Thoracic aorta (tissue), 2 donors: Measurements from ENCODE around the gene LRRTM1. TPM values are rescaled to one million over a fixed set of nuclear protein-coding genes. Genes with fewer than 3 reads are reported as not detected.

Experiments used
- ATAC-seq: fragments of 150-250 bp; one replicate; pipeline ENCODE4 v1.8.0; 2017; ENCODE audit warnings: low read depth; ENCODE audit not compliant: insufficient number of reproducible peaks, low FRiP score
- DNase-seq: peaks from one replicate; pipeline ENCODE4 v3.0.0-alpha.2; 2020; ENCODE audit warnings: low spot score
- H3K27ac ChIP-seq, 2 donors: fragments of 200-600 bp; sonication (generic); 1 replicate in 1 of 2; 2 replicates in 1 of 2; pipeline ENCODE4 v1.5.1; 2016; ENCODE audit warnings: mild to moderate bottlenecking in 2 of 2, moderate library complexity in 2 of 2
- H3K27me3 ChIP-seq: fragments of 200-600 bp; sonication (generic); replicated peaks from 2 replicates; pipeline ENCODE4 v1.6.0; 2016; ENCODE audit warnings: mild to moderate bottlenecking; ENCODE audit not compliant: insufficient read depth
- H3K36me3 ChIP-seq: fragments of 200-600 bp; sonication (generic); one replicate; pipeline ENCODE4 v1.5.1; 2016
- H3K4me1 ChIP-seq, 2 donors: fragments of 200-600 bp; sonication (generic); 1 replicate in 1 of 2; 2 replicates in 1 of 2; pipeline versions ENCODE4 v1.5.1 to v1.6.0; 2016; ENCODE audit warnings: low read depth in 2 of 2, mild to moderate bottlenecking in 1 of 2; ENCODE audit not compliant: control insufficient read depth in 1 of 2
- H3K4me3 ChIP-seq: fragments of 200-600 bp; sonication (generic); 2 replicates; pipeline ENCODE4 v1.5.1; 2016; ENCODE audit warnings: mild to moderate bottlenecking
- H3K9me3 ChIP-seq: fragments of 200-600 bp; sonication (generic); 2 replicates; pipeline ENCODE4 v1.5.1; 2016
- CTCF ChIP-seq: fragments of 200-600 bp; sonication (generic); IDR thresholded peaks from one replicate; pipeline ENCODE4 v1.5.1; 2019; ENCODE audit warnings: antibody characterized with exemption
- total RNA-seq, 2 donors: library from RNA; depleted of rRNA; stranded (reverse); fragments of >200 nt; gene quantifications; one replicate each; pipeline versions ENCODE4 v1.1.0 to v1.2.3, GENCODE V29; 2016

LRRTM1 gene
- total RNA-seq, 2 donors from 2014 or later = not detected

- Histone ChIP-seq H3K36me3 (no peaks in the 10 kb centered on the region), H3K27ac (no peak overlapping the region), H3K9me3 (no peaks in the 10 kb centered on the region), H3K4me3 (no peak overlapping the region), H3K4me1 (no peaks in the 10 kb centered on the region), H3K27me3 (no peaks in the 10 kb centered on the region)
- no peak for ATAC-seq
- TF ChIP-seq CTCF = no peak
- no peak for DNase-seq
Measured at GRCh38 chr2:80298954-80299353, 5.6 kb downstream of the LRRTM1 start.

GRCh38 chr2:80293039-80293438, 11.5 kb downstream of the LRRTM1 start:
- H3K36me3 ChIP-seq = no peaks in the 10 kb centered on the region
- no peak for ATAC-seq

GRCh38 chr2:80292474-80292873, 12.1 kb downstream of the LRRTM1 start:
- H3K9me3 ChIP-seq = no peaks in the 10 kb centered on the region
- DNase-seq = no peak
- no peak for TF ChIP-seq CTCF
- no peak for ATAC-seq
- no peaks in the 10 kb centered on the region for H3K27me3 ChIP-seq
- H3K4me1 ChIP-seq = no peaks in the 10 kb centered on the region
- no peaks in the 10 kb centered on the region for H3K36me3 ChIP-seq
- H3K27ac ChIP-seq = no peak overlapping the region
- no peak overlapping the region for H3K4me3 ChIP-seq

More at GRCh38 chr2:80293039-80293438, 11.5 kb downstream of the LRRTM1 start:
- no peak for DNase-seq
- H3K9me3 ChIP-seq = no peaks in the 10 kb centered on the region
- no peak overlapping the region for H3K27ac ChIP-seq
- no peaks in the 10 kb centered on the region for H3K27me3 ChIP-seq
- H3K4me1 ChIP-seq = no peaks in the 10 kb centered on the region
- H3K4me3 ChIP-seq = no peak overlapping the region
- TF ChIP-seq CTCF = no peak

- Histone ChIP-seq H3K9me3 (no peaks in the 10 kb centered on the region), H3K36me3 (no peaks in the 10 kb centered on the region), H3K27me3 (no peaks in the 10 kb centered on the region), H3K27ac (no peak overlapping the region), H3K4me1 (no peaks in the 10 kb centered on the region), H3K4me3 (no peak overlapping the region)
- ATAC-seq = no peak
- TF ChIP-seq CTCF = no peak
- no peak for DNase-seq
Measured at GRCh38 chr2:80291656-80292055, 12.9 kb downstream of the LRRTM1 start.

GRCh38 chr2:80288576-80288975, 16.0 kb downstream of the LRRTM1 start:
- H3K4me1 ChIP-seq = no peaks in the 10 kb centered on the region
- no peak for TF ChIP-seq CTCF
- no peak overlapping the region for H3K4me3 ChIP-seq
- H3K27ac ChIP-seq = no peak overlapping the region
- H3K27me3 ChIP-seq = no peaks in the 10 kb centered on the region
- ATAC-seq = no peak
- no peaks in the 10 kb centered on the region for H3K36me3 ChIP-seq
- H3K9me3 ChIP-seq = no peaks in the 10 kb centered on the region
- no peak for DNase-seq
